Left lobe of liver (tissue), 2 donors: ENCODE measurements around the gene BRIP1. TPM values are rescaled to one million over a fixed set of nuclear protein-coding genes. Genes with fewer than 3 reads are reported as not detected.
A peak's percentile ranks its signal among the peaks of the same experiment; 100 is the strongest.

Experiments used
- ATAC-seq: fragments of 200-7000 bp; cut with Tn5 transposase; one replicate; pipeline ENCODE4 v1.9.1; 2020; ENCODE audit warnings: mild to moderate bottlenecking, moderate library complexity
- DNase-seq: peaks from one replicate; pipeline ENCODE4 v3.0.0-alpha.2; 2020; ENCODE audit warnings: low spot score
- total RNA-seq: library from RNA; stranded (reverse); gene quantifications from one replicate; pipeline ENCODE4 v1.2.1, GENCODE V29; 2021
- donor health status: DM: no; HTN: no; CAD: no; lungs with moderate emphysema.
- donor health status: DM: no; HTN: yes; CAD: no.

The BRIP1 gene
- total RNA-seq, 1 donor from 2014 or later: 1.2 TPM

DNA sequence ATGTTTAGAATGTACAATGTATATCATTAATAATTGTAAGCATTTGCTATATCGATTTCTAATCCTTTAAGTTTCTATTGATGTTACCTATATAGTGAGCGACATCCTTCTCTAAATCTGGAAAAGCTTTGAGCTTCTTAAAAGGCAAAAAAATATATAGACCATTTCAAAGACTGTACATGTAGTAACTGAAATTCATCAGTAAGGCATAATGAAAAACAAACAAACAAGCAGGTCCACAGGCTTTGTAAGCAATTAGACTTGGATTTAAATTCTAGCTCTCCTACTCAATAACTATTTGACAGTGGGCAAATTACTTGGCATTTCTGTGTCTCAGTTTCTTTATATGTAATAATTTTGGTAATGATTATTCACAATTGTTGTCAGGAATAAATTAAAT lies 220.6 kb downstream of the BRIP1 start:
- DNase-seq: no peak
- ATAC-seq: no peak

DNA sequence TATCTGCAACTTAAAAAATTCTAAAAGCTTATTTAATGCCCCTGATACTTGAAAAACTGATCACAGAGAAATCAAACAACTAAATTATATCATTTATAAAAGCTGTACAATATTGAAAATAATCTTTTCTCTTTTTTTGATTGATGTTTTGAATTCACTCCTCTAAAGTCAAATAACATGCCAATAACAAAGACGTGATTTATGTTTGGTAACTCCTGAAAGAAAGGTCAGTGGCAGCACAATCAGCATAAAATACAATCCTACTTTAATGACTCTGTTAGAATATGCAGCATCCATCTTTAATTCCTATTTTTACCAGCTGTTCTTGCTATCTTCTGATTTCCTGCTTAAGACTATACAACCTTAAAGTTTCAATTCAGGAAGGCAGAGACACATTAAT lies 221.6 kb downstream of the BRIP1 start:
- ATAC-seq (no peak), DNase-seq (no peak)

DNA sequence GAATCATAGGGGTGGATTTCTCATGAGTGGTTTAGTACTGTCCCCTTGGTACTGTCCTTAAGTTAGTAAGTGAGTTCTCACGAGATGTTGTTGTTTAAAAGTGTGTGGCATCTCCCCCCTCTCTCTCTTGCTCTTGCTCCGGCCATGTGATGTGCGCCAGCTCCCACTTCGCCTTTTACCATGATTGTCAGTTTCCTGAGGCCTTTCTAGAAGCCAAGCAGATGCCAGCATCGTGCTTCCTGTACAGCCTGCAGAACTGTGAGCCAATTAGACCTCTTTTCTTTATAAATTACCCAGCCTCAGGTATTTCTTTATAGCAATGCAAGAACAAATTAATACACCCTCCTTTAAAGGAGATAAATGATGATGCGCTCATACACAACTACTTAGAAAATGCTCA lies 222.2 kb downstream of the BRIP1 start:
- ATAC-seq (no peak), DNase-seq (no peak)

DNA sequence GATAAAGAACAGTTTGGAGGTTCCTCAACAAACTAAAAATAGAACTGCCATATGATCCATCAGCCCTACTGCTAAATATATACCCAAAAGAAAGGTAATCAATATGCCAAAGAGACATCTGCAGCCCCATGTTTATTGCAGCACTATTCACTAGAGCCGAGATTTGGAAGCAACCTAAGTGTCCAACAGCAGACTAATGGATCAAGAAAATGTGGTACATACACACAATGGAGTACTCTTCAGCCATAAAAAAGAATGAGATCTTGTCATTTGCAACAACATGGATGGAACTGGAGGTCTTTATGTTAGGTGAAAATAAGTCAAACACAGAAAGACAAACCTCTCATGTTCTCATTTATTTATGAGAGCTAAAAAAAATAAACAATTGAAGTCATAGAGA lies 223.5 kb downstream of the BRIP1 start:
- DNase-seq (no peak), ATAC-seq (no peak)

DNA sequence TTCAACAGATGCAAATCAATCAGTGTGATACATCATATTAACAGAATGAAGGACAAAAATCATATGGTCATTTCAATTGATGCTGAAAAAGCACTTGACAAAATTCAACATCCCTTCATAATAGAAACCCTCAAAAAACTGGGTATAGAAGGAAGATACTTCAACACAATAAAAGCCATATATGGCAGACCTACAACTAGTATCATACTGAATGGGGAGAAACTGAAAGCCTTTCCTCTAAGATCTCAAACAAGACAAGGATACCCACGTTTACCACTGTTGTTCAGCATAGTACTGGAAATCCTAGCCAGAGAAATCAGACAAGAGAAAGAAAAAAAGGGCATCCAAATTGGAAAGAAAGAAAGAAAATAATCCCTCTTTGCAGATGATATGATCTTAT lies 225.2 kb downstream of the BRIP1 start:
- ATAC-seq (no peak), DNase-seq (no peak)

DNA sequence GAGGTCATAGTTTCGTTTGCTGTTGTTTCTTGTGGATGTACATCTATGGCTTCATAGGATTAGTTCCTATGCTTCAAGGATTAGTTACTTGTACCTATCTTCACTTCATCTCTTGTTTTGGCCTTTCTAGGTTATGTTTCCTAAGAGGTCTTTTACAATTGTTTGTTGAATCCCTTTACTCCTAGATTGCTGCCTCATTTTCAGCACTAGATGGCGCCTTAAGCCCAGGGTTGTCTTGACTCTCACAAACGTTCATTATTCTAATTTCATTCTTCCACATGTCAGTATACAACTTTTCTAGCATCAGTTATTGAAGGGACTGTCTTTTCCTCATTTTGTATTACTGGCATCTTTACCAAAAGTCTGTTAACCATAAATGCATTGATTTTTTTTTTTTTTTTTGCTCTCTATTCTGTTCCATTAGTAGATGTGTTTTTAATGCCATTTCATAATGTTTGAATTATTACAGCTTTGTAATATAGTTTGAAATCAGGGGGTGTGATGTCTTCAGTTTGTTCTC lies 227.4 kb downstream of the BRIP1 start:
- peak; percentile 85 for ATAC-seq
- DNase-seq: peak; percentile 50

DNA sequence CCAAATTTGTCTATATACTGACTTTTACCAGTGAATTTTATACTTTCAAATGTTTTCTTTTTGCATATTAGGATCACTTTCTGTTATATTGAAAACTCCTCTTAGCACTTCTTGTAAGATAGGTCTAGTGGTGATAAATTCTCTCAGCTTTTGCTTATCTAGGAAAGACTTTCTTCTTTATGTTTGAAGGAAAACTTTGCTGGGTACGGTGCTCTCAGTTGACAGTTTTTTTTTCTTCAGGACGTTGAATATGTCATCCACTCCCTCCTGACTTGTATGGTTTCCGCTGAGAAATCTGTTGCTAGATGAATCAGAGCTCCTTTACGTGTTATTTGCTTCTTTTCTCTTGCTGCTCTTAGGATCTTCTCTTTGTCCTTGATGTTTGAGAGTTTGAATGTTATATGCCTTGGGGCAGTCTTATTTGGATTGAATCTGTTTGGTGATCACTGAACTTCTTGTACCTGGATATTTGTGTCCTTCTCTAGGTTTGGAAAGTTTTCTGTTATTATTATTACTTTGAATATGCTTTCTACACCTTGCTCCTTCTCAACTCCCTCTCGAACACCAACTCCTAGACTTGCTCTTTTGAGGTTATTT lies 228.3 kb downstream of the BRIP1 start:
- DNase-seq: no peak
- ATAC-seq: no peak

DNA sequence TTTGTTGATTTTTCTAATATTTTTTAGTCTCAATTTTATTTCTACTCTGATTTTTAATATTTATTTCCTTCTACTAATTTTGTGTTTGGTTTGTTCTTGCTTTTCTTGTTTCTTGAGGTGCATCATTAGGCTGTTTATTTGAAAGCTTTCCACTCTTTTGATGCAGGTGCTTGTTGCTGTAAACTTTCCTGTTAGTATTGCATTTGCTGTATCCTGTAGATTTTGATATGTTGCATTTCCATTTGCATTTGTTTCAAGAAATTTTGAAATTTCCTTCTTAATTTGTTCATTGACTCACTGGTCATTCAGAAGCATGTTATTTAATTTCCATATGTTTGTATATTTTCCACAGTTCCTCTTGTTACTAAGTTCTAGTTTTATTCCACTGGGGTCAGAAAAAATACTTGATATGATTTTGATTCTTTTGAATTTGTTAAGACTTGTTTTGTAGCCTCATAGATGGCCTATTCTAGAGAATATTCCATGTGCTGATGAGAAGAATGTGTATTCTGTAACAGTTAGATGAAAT lies 229.3 kb downstream of the BRIP1 start:
- DNase-seq (no peak), ATAC-seq (no peak)

DNA sequence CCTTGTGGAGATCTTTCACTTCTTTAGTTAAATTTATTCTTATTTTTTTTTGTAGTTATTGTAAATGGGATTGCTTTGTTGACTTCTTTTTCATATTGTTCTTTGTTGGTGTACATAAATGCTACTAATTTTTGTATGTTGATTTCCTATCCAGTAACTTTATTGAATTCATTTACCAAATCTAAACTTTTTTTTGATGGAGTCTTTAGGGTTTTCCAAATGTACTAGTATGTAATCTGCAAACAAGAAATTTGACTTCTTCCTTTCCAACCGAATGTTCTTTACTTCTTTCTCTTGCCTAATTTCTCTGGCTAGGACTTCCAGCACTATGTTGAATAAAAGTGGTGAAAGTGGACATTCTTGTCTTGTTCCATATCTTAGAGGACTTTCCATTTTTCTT lies 230.5 kb downstream of the BRIP1 start:
- ATAC-seq: no peak
- no peak for DNase-seq

DNA sequence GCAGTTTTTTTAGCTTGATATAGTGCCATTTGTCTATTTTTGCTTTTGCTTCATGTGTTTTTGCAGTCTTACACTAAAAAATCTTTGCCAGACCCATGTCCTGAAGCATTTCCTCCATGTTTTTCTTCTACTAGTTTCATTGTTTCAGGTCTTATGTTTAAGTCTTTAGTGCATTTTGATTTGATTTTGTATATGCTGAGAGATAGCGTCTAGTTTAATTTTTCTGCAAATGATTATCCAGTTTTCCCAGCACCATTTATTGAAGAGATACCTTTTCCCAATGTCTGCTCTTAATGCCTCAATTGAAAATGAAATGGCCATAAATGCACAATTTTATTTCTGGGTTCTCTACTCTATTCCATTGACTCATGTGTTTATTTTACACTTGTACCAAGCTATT lies 231.5 kb downstream of the BRIP1 start:
- ATAC-seq: no peak
- DNase-seq: no peak

Other genes starting within 250 kb of the BRIP1 start
- 4.6 TPM for gene INTS2, start 64.5 kb upstream of the BRIP1 start, total RNA-seq
- 35.4 TPM for gene MED13, start 201.8 kb upstream of the BRIP1 start, total RNA-seq